Parathyroid adenoma (tissue), 2 donors: ENCODE measurements around the gene RALB.
A peak's percentile ranks its signal among the peaks of the same experiment; 100 is the strongest.

ENCODE experiments used
- H2AFZ ChIP-seq: fragments of 300-600 bp; sonication (generic); one replicate; pipeline ENCODE4 v1.7.0; 2017; ENCODE audit warnings: antibody characterized with exemption, mild to moderate bottlenecking
- H3K27ac ChIP-seq: fragments of 300-600 bp; sonication (generic); one replicate; pipeline ENCODE4 v1.7.0; 2017
- H3K27me3 ChIP-seq: fragments of 300-600 bp; sonication (generic); one replicate; pipeline ENCODE4 v1.7.0; 2017; ENCODE audit warnings: low read length; ENCODE audit not compliant: control insufficient read depth, insufficient read depth
- H3K36me3 ChIP-seq: fragments of 300-600 bp; sonication (generic); one replicate; pipeline ENCODE4 v1.7.0; 2017; ENCODE audit warnings: low read length; ENCODE audit not compliant: control insufficient read depth, insufficient read depth
- H3K4me1 ChIP-seq: fragments of 300-600 bp; sonication (generic); one replicate; pipeline ENCODE4 v1.7.0; 2017; ENCODE audit warnings: control low read depth
- H3K4me2 ChIP-seq: fragments of 300-600 bp; sonication (generic); one replicate; pipeline ENCODE4 v1.7.0; 2017; ENCODE audit warnings: low read length
- H3K4me3 ChIP-seq: fragments of 300-600 bp; sonication (generic); one replicate; pipeline ENCODE4 v1.7.0; 2017; ENCODE audit warnings: low read depth, low read length
- H3K79me2 ChIP-seq: fragments of 300-600 bp; sonication (generic); one replicate; pipeline ENCODE4 v1.7.0; 2017; ENCODE audit warnings: control low read depth
- H3K9ac ChIP-seq: fragments of 300-600 bp; sonication (generic); one replicate; pipeline ENCODE4 v1.7.0; 2017; ENCODE audit warnings: mild to moderate bottlenecking
- H3K9me3 ChIP-seq: fragments of 300-600 bp; sonication (generic); one replicate; pipeline ENCODE4 v1.7.0; 2017; ENCODE audit warnings: low read length; ENCODE audit not compliant: control insufficient read depth
- TF ChIP-seq, protein P1 (sequence below): fragments of 300-600 bp; sonication (generic); IDR thresholded peaks from one replicate; pipeline ENCODE4 v1.7.0; 2017; ENCODE audit warnings: antibody characterized with exemption, mild to moderate bottlenecking
- donor health status: primary hyperparathyroidism.

RALB gene

DNA sequence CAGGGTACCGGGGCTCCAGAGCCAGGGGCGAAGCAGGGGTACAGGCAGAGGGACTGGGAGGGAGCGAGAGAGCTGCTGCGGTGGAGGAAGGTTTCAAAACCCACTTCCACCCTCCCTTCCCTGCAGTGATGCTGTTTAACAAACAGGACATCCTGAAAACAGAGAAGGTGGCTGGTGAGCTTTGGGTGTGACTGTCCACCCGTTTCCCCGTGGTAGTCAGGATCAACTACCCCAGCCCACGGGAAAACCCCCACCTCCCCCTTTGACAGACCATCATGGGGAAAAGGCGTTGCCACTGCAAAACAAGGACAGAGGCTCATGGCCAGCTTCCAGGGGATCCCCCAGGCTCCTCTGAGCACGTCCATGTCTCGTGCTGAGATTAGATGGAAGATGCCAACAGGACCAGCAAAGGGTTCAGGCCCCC, 42.4 kb upstream of the RALB start:
- no peak overlapping the region for H3K27ac ChIP-seq
- TF ChIP-seq, protein P1, sequence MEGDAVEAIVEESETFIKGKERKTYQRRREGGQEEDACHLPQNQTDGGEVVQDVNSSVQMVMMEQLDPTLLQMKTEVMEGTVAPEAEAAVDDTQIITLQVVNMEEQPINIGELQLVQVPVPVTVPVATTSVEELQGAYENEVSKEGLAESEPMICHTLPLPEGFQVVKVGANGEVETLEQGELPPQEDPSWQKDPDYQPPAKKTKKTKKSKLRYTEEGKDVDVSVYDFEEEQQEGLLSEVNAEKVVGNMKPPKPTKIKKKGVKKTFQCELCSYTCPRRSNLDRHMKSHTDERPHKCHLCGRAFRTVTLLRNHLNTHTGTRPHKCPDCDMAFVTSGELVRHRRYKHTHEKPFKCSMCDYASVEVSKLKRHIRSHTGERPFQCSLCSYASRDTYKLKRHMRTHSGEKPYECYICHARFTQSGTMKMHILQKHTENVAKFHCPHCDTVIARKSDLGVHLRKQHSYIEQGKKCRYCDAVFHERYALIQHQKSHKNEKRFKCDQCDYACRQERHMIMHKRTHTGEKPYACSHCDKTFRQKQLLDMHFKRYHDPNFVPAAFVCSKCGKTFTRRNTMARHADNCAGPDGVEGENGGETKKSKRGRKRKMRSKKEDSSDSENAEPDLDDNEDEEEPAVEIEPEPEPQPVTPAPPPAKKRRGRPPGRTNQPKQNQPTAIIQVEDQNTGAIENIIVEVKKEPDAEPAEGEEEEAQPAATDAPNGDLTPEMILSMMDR: no peak
- no peaks in the 10 kb centered on the region for H3K27me3 ChIP-seq
- no peaks in the 10 kb centered on the region for H3K36me3 ChIP-seq
- H2AFZ ChIP-seq: no peak overlapping the region
- no peak overlapping the region for H3K4me3 ChIP-seq
- H3K9me3 ChIP-seq: no peaks in the 10 kb centered on the region
- no peaks in the 10 kb centered on the region for H3K4me1 ChIP-seq
- no peak overlapping the region for H3K4me2 ChIP-seq
- no peaks in the 10 kb centered on the region for H3K79me2 ChIP-seq
- no peak overlapping the region for H3K9ac ChIP-seq

DNA sequence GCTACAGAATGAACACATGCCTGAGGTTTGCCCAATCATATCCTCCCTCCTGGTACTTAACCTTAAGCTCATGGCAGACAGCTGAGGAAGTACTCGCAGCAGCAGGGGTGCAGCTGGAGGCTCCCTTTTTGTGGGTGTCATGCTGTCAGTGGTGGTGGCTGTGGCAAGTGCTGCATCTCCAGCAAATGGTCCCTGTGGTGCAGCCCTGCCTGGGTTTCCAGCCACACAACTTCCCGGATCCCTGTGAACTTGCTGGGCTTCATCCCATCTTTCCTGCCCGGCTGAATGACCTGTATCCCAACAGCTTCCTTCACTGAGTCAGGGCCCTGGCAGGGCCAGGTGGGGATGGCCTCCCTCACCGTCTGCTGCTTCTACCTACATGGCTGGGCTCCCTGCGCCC, 34.5 kb upstream of the RALB start:
- no peak overlapping the region for H3K27ac ChIP-seq
- TF ChIP-seq, protein P1: no peak
- H3K9me3 ChIP-seq: no peaks in the 10 kb centered on the region
- H3K4me1 ChIP-seq: peaks cover 4% of the 10 kb centered on the region
- H3K79me2 ChIP-seq: peaks cover 4% of the 10 kb centered on the region
- no peak overlapping the region for H2AFZ ChIP-seq
- no peak overlapping the region for H3K4me3 ChIP-seq
- H3K27me3 ChIP-seq: no peaks in the 10 kb centered on the region
- H3K36me3 ChIP-seq: no peaks in the 10 kb centered on the region
- H3K9ac ChIP-seq: no peak overlapping the region
- no peak overlapping the region for H3K4me2 ChIP-seq

DNA sequence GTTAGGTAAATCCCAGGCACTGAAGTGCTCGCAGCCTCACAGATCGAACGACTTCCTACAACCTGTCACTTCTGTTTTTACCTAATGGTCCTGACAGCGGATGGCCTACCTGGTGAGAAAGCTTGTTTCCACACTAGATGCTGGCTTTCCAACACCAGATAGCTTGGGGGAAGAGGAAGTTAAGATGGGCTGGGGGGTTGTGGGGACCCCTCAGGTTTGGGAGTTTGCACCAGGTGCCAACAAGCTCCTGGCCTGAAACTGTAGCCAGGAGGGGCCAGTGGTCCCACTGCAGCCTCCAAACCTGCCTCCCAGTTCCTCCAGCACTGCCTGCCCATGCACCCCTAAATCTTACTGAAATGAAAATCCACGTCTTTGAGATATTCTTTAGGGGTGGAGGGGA, 33.4 kb upstream of the RALB start:
- Histone ChIP-seq H3K9ac (no peak overlapping the region), H3K27ac (no peak overlapping the region), H3K79me2 (peaks cover 8% of the 10 kb centered on the region), H3K27me3 (no peaks in the 10 kb centered on the region), H3K4me3 (no peak overlapping the region), H2AFZ (no peak overlapping the region), H3K4me1 (peaks cover 9% of the 10 kb centered on the region), H3K36me3 (no peaks in the 10 kb centered on the region), H3K9me3 (no peaks in the 10 kb centered on the region), H3K4me2 (no peak overlapping the region)
- TF ChIP-seq, protein P1: no peak

DNA sequence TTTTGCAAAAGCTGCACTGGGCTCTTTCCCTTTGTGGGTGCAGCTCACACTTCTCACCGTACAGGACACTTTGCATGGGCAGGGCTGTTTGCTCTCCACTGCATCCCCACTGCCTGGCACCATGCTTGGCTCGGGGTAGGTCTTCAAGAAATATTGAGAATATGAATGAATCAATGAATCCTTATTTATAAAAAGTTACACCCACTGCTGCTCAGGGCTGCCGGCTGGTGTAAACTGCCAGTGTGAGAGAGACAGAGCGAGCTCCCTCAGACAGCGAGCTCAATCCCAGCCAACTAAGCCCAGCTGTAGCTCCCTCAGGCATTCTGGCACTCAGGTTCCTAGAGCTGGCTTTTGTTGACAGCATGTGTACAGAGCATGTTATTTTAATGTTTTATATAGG, 32.9 kb upstream of the RALB start:
- H3K27ac ChIP-seq: no peak overlapping the region
- no peaks in the 10 kb centered on the region for H3K27me3 ChIP-seq
- H3K79me2 ChIP-seq: peaks cover 10% of the 10 kb centered on the region
- H3K4me1 ChIP-seq: peaks cover 13% of the 10 kb centered on the region
- no peak overlapping the region for H3K4me2 ChIP-seq
- H3K36me3 ChIP-seq: no peaks in the 10 kb centered on the region
- H2AFZ ChIP-seq: no peak overlapping the region
- H3K9ac ChIP-seq: no peak overlapping the region
- no peaks in the 10 kb centered on the region for H3K9me3 ChIP-seq
- TF ChIP-seq, protein P1: no peak
- no peak overlapping the region for H3K4me3 ChIP-seq

DNA sequence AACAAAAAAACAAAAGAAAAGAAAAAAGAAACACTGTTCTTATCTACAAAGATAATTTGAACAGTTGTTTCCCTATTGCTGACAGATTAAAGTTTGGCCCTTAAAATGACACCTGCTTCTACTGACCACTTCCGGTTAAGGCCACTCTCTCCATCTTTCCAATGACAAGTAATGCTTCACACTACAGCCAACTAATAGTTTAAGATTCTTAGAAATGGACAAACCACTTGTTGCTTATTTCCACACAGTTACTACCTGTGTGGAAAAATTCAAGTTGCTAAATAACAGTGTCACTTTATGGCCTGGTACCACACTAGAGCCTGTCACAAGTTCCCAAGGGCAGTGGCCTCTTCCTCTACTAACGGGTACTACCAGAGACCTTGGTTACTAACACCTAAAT, 31.9 kb upstream of the RALB start:
- Histone ChIP-seq H3K4me1 (peaks cover 23% of the 10 kb centered on the region), H3K4me2 (peak overlapping the region; percentile 15), H3K79me2 (peaks cover 14% of the 10 kb centered on the region), H3K27me3 (no peaks in the 10 kb centered on the region), H2AFZ (no peak overlapping the region), H3K9ac (no peak overlapping the region), H3K9me3 (no peaks in the 10 kb centered on the region), H3K27ac (no peak overlapping the region), H3K36me3 (no peaks in the 10 kb centered on the region), H3K4me3 (no peak overlapping the region)
- TF ChIP-seq, protein P1: no peak
